Measurements from ENCODE around the gene USP25.

Gene USP25

GRCh38 chr21:15809818-15810217, 80.0 kb downstream of the USP25 start:
- H3K27me3 ChIP-seq (ENCODE audit: control insufficient read depth in 3 of 3, insufficient read depth in 3 of 3, low read depth in 1 of 3, low read length in 3 of 3) = no peaks in the 10 kb centered on the region
- no peak overlapping the region for H4K91ac ChIP-seq (ENCODE audit: low read depth, low read length, poor library complexity)
- no peaks in the 10 kb centered on the region for H3K79me1 ChIP-seq (ENCODE audit: low read depth, low read length)
- no peak overlapping the region for H3K9ac ChIP-seq (ENCODE audit: low read depth, low read length, poor library complexity)
- H3K36me3 ChIP-seq (replicated peaks in 1 of 2; ENCODE audit: control insufficient read depth in 2 of 2, insufficient read depth in 2 of 2, low read length in 2 of 2) = peaks cover 0 to 28% of the 10 kb centered on the region in 2 donors
- H2BK120ac ChIP-seq (ENCODE audit: low read depth, low read length) = no peak overlapping the region
- no peak overlapping the region for H2AFZ ChIP-seq (ENCODE audit: low read length)
- no peak overlapping the region for H3K27ac ChIP-seq (replicated peaks; ENCODE audit: low read length)
- no peak overlapping the region for H3K14ac ChIP-seq (ENCODE audit: low read length)
- WGBS, 2 donors (ENCODE audit: extremely low coverage in 2 of 2, insufficient read length in 2 of 2, insufficient replicate concordance in 1 of 2) = no CpG with 5 or more reads among the region's 3 CpGs
- H3K4me2 ChIP-seq (ENCODE audit: insufficient read depth, low read length, poor library complexity, severe bottlenecking) = no peak overlapping the region
- no peak overlapping the region for H4K8ac ChIP-seq (ENCODE audit: low read depth, low read length)
- no peak overlapping the region for H2BK15ac ChIP-seq (ENCODE audit: low read length)
- no peaks in the 10 kb centered on the region for H3K4me1 ChIP-seq (ENCODE audit: control insufficient read depth in 2 of 2, insufficient read depth in 1 of 2, low read depth in 1 of 2, low read length in 2 of 2)
- DNase-seq (ENCODE audit: low spot score) = no peak
- H3K4ac ChIP-seq (ENCODE audit: low read length) = no peak overlapping the region
- no peak overlapping the region for H2AK5ac ChIP-seq (ENCODE audit: low read depth, low read length)
- H2BK12ac ChIP-seq (ENCODE audit: low read length) = no peak overlapping the region
- H3K18ac ChIP-seq (ENCODE audit: low read length) = no peak overlapping the region
- peaks cover 1 to 8% of the 10 kb centered on the region in 2 donors for H3K9me3 ChIP-seq (replicated peaks in 1 of 2; ENCODE audit: control insufficient read depth in 2 of 2, insufficient read depth in 1 of 2, low read depth in 1 of 2, low read length in 2 of 2)
- no peak overlapping the region for H3K23ac ChIP-seq (ENCODE audit: low read depth, low read length, poor library complexity)
- no peak overlapping the region for H3K4me3 ChIP-seq (ENCODE audit: low read length in 2 of 2)
- H2BK5ac ChIP-seq (ENCODE audit: low read length) = no peak overlapping the region

- H3K18ac ChIP-seq (ENCODE audit: low read length) = no peak overlapping the region
- no peak overlapping the region for H3K4ac ChIP-seq (ENCODE audit: low read length)
- DNase-seq (ENCODE audit: low spot score) = no peak
- H3K9ac ChIP-seq (ENCODE audit: low read depth, low read length, poor library complexity) = no peak overlapping the region
- peaks cover 0 to 48% of the 10 kb centered on the region in 2 donors for H3K36me3 ChIP-seq (replicated peaks in 1 of 2; ENCODE audit: control insufficient read depth in 2 of 2, insufficient read depth in 2 of 2, low read length in 2 of 2)
- H3K14ac ChIP-seq (ENCODE audit: low read length) = no peak overlapping the region
- no peak overlapping the region for H3K23ac ChIP-seq (ENCODE audit: low read depth, low read length, poor library complexity)
- no peak overlapping the region for H4K91ac ChIP-seq (ENCODE audit: low read depth, low read length, poor library complexity)
- peaks cover 2 to 22% of the 10 kb centered on the region in 2 donors for H3K9me3 ChIP-seq (replicated peaks in 1 of 2; ENCODE audit: control insufficient read depth in 2 of 2, insufficient read depth in 1 of 2, low read depth in 1 of 2, low read length in 2 of 2)
- no peaks in the 10 kb centered on the region for H3K27me3 ChIP-seq (ENCODE audit: control insufficient read depth in 3 of 3, insufficient read depth in 3 of 3, low read depth in 1 of 3, low read length in 3 of 3)
- H3K27ac ChIP-seq (replicated peaks; ENCODE audit: low read length) = no peak overlapping the region
- no peaks in the 10 kb centered on the region for H3K79me1 ChIP-seq (ENCODE audit: low read depth, low read length)
- no peak overlapping the region for H2AK5ac ChIP-seq (ENCODE audit: low read depth, low read length)
- no peak overlapping the region for H2AFZ ChIP-seq (ENCODE audit: low read length)
- H2BK5ac ChIP-seq (ENCODE audit: low read length) = no peak overlapping the region
- H2BK15ac ChIP-seq (ENCODE audit: low read length) = no peak overlapping the region
- no peaks in the 10 kb centered on the region for H3K4me1 ChIP-seq (ENCODE audit: control insufficient read depth in 2 of 2, insufficient read depth in 1 of 2, low read depth in 1 of 2, low read length in 2 of 2)
- H2BK120ac ChIP-seq (ENCODE audit: low read depth, low read length) = no peak overlapping the region
- H3K4me2 ChIP-seq (ENCODE audit: insufficient read depth, low read length, poor library complexity, severe bottlenecking) = no peak overlapping the region
- no CpG with 5 or more reads among the region's 3 CpGs for WGBS, 2 donors (ENCODE audit: extremely low coverage in 2 of 2, insufficient read length in 2 of 2, insufficient replicate concordance in 1 of 2)
- no peak overlapping the region for H3K4me3 ChIP-seq (ENCODE audit: low read length in 2 of 2)
- no peak overlapping the region for H4K8ac ChIP-seq (ENCODE audit: low read depth, low read length)
- H2BK12ac ChIP-seq (ENCODE audit: low read length) = no peak overlapping the region
Measured at GRCh38 chr21:15815285-15815684, 85.5 kb downstream of the USP25 start.

GRCh38 chr21:15820327-15820726, 90.5 kb downstream of the USP25 start:
- H2BK120ac ChIP-seq (ENCODE audit: low read depth, low read length) = no peak overlapping the region
- no peak overlapping the region for H3K27ac ChIP-seq (replicated peaks; ENCODE audit: low read length)
- H3K9me3 ChIP-seq (replicated peaks in 1 of 2; ENCODE audit: control insufficient read depth in 2 of 2, insufficient read depth in 1 of 2, low read depth in 1 of 2, low read length in 2 of 2) = peaks cover 0 to 8% of the 10 kb centered on the region in 2 donors
- no peak overlapping the region for H2BK12ac ChIP-seq (ENCODE audit: low read length)
- no peak overlapping the region for H3K9ac ChIP-seq (ENCODE audit: low read depth, low read length, poor library complexity)
- no peak overlapping the region for H2AK5ac ChIP-seq (ENCODE audit: low read depth, low read length)
- H2BK5ac ChIP-seq (ENCODE audit: low read length) = no peak overlapping the region
- H4K8ac ChIP-seq (ENCODE audit: low read depth, low read length) = no peak overlapping the region
- H3K14ac ChIP-seq (ENCODE audit: low read length) = no peak overlapping the region
- H3K18ac ChIP-seq (ENCODE audit: low read length) = no peak overlapping the region
- no peaks in the 10 kb centered on the region for H3K4me1 ChIP-seq (ENCODE audit: control insufficient read depth in 2 of 2, insufficient read depth in 1 of 2, low read depth in 1 of 2, low read length in 2 of 2)
- no peaks in the 10 kb centered on the region for H3K79me1 ChIP-seq (ENCODE audit: low read depth, low read length)
- no peak overlapping the region for H2BK15ac ChIP-seq (ENCODE audit: low read length)
- no peak overlapping the region for H3K4ac ChIP-seq (ENCODE audit: low read length)
- no peak overlapping the region for H4K91ac ChIP-seq (ENCODE audit: low read depth, low read length, poor library complexity)
- peaks cover 0 to 45% of the 10 kb centered on the region in 2 donors for H3K36me3 ChIP-seq (replicated peaks in 1 of 2; ENCODE audit: control insufficient read depth in 2 of 2, insufficient read depth in 2 of 2, low read length in 2 of 2)
- no peak overlapping the region for H3K4me3 ChIP-seq (ENCODE audit: low read length in 2 of 2)
- H2AFZ ChIP-seq (ENCODE audit: low read length) = no peak overlapping the region
- no peak for DNase-seq (ENCODE audit: low spot score)
- H3K23ac ChIP-seq (ENCODE audit: low read depth, low read length, poor library complexity) = no peak overlapping the region
- no peaks in the 10 kb centered on the region for H3K27me3 ChIP-seq (ENCODE audit: control insufficient read depth in 3 of 3, insufficient read depth in 3 of 3, low read depth in 1 of 3, low read length in 3 of 3)
- no peak overlapping the region for H3K4me2 ChIP-seq (ENCODE audit: insufficient read depth, low read length, poor library complexity, severe bottlenecking)

- H2AFZ ChIP-seq (ENCODE audit: low read length) = no peak overlapping the region
- H3K4me1 ChIP-seq (ENCODE audit: control insufficient read depth in 2 of 2, insufficient read depth in 1 of 2, low read depth in 1 of 2, low read length in 2 of 2) = no peaks in the 10 kb centered on the region
- H3K23ac ChIP-seq (ENCODE audit: low read depth, low read length, poor library complexity) = no peak overlapping the region
- peaks cover 0 to 4% of the 10 kb centered on the region in 2 donors for H3K9me3 ChIP-seq (replicated peaks in 1 of 2; ENCODE audit: control insufficient read depth in 2 of 2, insufficient read depth in 1 of 2, low read depth in 1 of 2, low read length in 2 of 2)
- H2AK5ac ChIP-seq (ENCODE audit: low read depth, low read length) = no peak overlapping the region
- no peak overlapping the region for H2BK12ac ChIP-seq (ENCODE audit: low read length)
- no peak overlapping the region for H3K14ac ChIP-seq (ENCODE audit: low read length)
- H3K27ac ChIP-seq (replicated peaks; ENCODE audit: low read length) = no peak overlapping the region
- H3K4me3 ChIP-seq (ENCODE audit: low read length in 2 of 2) = no peak overlapping the region
- no peak overlapping the region for H3K4ac ChIP-seq (ENCODE audit: low read length)
- no peak for DNase-seq (ENCODE audit: low spot score)
- no peak overlapping the region for H4K91ac ChIP-seq (ENCODE audit: low read depth, low read length, poor library complexity)
- H2BK15ac ChIP-seq (ENCODE audit: low read length) = no peak overlapping the region
- no peaks in the 10 kb centered on the region for H3K79me1 ChIP-seq (ENCODE audit: low read depth, low read length)
- H3K18ac ChIP-seq (ENCODE audit: low read length) = no peak overlapping the region
- H4K8ac ChIP-seq (ENCODE audit: low read depth, low read length) = no peak overlapping the region
- H2BK5ac ChIP-seq (ENCODE audit: low read length) = no peak overlapping the region
- H3K9ac ChIP-seq (ENCODE audit: low read depth, low read length, poor library complexity) = no peak overlapping the region
- no CpG with 5 or more reads among the region's 3 CpGs for WGBS, 2 donors (ENCODE audit: extremely low coverage in 2 of 2, insufficient read length in 2 of 2, insufficient replicate concordance in 1 of 2)
- no peak overlapping the region for H2BK120ac ChIP-seq (ENCODE audit: low read depth, low read length)
- H3K4me2 ChIP-seq (ENCODE audit: insufficient read depth, low read length, poor library complexity, severe bottlenecking) = no peak overlapping the region
- peaks cover 0 to 47% of the 10 kb centered on the region in 2 donors for H3K36me3 ChIP-seq (replicated peaks in 1 of 2; ENCODE audit: control insufficient read depth in 2 of 2, insufficient read depth in 2 of 2, low read length in 2 of 2)
- H3K27me3 ChIP-seq (ENCODE audit: control insufficient read depth in 3 of 3, insufficient read depth in 3 of 3, low read depth in 1 of 3, low read length in 3 of 3) = no peaks in the 10 kb centered on the region
Measured at GRCh38 chr21:15820852-15821379, 91.1 kb downstream of the USP25 start.
